H1 (cell line): ENCODE results near the gene MAJIN. TPM values are rescaled to one million over a fixed set of nuclear protein-coding genes. Genes with fewer than 3 reads are reported as not detected.

Source experiments
- EZH2 ChIP-seq: fragments of 200-600 bp; sonication (generic); IDR thresholded peaks from 2 replicates; pipeline ENCODE4 v1.7.1; 2012; ENCODE audit warnings: low read depth, mild to moderate bottlenecking, moderate library complexity, low read length, inconsistent platforms; ENCODE audit not compliant: severe bottlenecking
- JUN ChIP-seq: IDR thresholded peaks from 2 replicates; pipeline ENCODE4 v1.6.1; 2011; ENCODE audit warnings: low read depth, mild to moderate bottlenecking, improper control_type of control experiment, low read length
- NANOG ChIP-seq: IDR thresholded peaks from 2 replicates; pipeline ENCODE4 v1.6.1; 2011; ENCODE audit warnings: low read length, low read depth, mild to moderate bottlenecking, inconsistent platforms; ENCODE audit not compliant: insufficient read depth, poor library complexity, severe bottlenecking
- SP1 ChIP-seq: IDR thresholded peaks from 2 replicates; pipeline ENCODE4 v1.6.1; 2011; ENCODE audit warnings: low read depth, low read length
- polyA plus RNA-seq, 7 experiments: library from polyadenylated mRNA; depleted of rRNA in 3 of 7; stranded (reverse) in 5 of 7; unstranded in 2 of 7; fragments of >200 nt in 5 of 7; fragments of 200-250 nt in 2 of 7; gene quantifications; 1 replicate in 5 of 7; 2 replicates in 1 of 7; 4 replicates in 1 of 7; pipeline versions ENCODE4 v1.2.1 to v1.2.3, GENCODE V29; 2011 to 2013; ENCODE audit warnings: missing spikeins in 2 of 7, mixed read lengths in 2 of 7
- total RNA-seq: library from RNA; stranded (reverse); fragmentation: NEBNext Ultra II Directional; extraction: Animal tissue kit (Norgen Biotek cat#: 25700); gene quantifications from 2 replicates; pipeline ENCODE4 v1.2.1, GENCODE V29; 2021

Gene MAJIN
- total and polyA plus RNA-seq, 2 of the 8 experiments (the other 6 are each of a cell fraction or from before 2014, with no cell fraction given) = not detected

- TF ChIP-seq EZH2 (no peak), NANOG (no peak), SP1 (no peak), JUN (no peak)
Observed at GRCh38 chr11:64989416-64989815, 17.5 kb upstream of the MAJIN start (continued).
